Neural progenitor cell (in vitro differentiated cells): Measurements from ENCODE around the gene DEAF1.

ENCODE experiments used
- EZH2phosphoT487 ChIP-seq: fragments of 200-600 bp; sonication (generic); IDR thresholded peaks from 2 replicates; pipeline ENCODE4 v1.6.1; 2017; ENCODE audit warnings: antibody characterized with exemption
- TF ChIP-seq, protein P1 (sequence below): fragments of 200-600 bp; sonication (generic); IDR thresholded peaks from 2 replicates; pipeline ENCODE4 v1.5.1; 2017; ENCODE audit warnings: antibody characterized with exemption, mild to moderate bottlenecking

DNA sequence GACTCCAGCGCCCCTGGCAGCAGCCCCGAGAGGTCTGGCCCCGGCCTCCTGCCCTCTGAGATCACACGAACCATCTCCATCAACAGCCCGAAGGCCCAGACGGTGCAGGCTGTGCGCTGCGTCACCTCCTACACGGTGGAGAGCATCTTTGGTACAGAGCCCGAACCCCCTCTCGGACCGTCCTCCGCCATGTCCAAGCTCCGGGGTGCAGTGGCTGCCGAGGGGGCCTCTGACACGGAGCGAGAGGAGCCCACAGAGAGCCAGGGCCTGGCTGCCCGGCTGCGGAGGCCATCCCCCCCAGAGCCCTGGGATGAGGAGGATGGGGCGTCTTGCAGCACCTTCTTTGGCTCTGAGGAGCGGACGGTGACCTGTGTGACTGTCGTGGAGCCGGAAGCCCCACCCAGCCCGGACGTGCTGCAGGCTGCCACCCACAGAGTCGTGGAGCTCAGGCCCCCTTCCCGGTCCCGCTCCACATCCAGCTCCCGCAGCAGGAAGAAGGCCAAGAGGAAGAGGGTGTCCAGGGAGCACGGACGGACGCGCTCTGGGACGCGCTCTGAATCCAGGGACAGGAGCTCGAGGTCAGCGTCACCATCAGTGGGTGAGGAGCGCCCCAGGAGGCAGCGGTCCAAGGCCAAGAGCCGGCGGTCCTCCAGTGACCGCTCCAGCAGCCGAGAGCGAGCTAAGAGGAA, 86.9 kb downstream of the DEAF1 start:
- TF ChIP-seq, protein P1, sequence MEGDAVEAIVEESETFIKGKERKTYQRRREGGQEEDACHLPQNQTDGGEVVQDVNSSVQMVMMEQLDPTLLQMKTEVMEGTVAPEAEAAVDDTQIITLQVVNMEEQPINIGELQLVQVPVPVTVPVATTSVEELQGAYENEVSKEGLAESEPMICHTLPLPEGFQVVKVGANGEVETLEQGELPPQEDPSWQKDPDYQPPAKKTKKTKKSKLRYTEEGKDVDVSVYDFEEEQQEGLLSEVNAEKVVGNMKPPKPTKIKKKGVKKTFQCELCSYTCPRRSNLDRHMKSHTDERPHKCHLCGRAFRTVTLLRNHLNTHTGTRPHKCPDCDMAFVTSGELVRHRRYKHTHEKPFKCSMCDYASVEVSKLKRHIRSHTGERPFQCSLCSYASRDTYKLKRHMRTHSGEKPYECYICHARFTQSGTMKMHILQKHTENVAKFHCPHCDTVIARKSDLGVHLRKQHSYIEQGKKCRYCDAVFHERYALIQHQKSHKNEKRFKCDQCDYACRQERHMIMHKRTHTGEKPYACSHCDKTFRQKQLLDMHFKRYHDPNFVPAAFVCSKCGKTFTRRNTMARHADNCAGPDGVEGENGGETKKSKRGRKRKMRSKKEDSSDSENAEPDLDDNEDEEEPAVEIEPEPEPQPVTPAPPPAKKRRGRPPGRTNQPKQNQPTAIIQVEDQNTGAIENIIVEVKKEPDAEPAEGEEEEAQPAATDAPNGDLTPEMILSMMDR: no peak
- no peak for TF ChIP-seq EZH2phosphoT487
